GM23248 (cell line): ENCODE measurements around the gene FGGY.

ENCODE experiments used
- EZH2 ChIP-seq: fragments of 200-600 bp; sonication (generic); IDR thresholded peaks from 2 replicates; pipeline ENCODE4 v1.6.1; 2018; ENCODE audit warnings: antibody characterized with exemption, mild to moderate bottlenecking; ENCODE audit not compliant: insufficient read depth, poor library complexity, severe bottlenecking
- EZH2phosphoT487 ChIP-seq: fragments of 200-600 bp; sonication (generic); IDR thresholded peaks from 2 replicates; pipeline ENCODE4 v1.6.1; 2018; ENCODE audit warnings: antibody characterized with exemption, moderate library complexity, mild to moderate bottlenecking, low read depth; ENCODE audit not compliant: insufficient read depth

DNA sequence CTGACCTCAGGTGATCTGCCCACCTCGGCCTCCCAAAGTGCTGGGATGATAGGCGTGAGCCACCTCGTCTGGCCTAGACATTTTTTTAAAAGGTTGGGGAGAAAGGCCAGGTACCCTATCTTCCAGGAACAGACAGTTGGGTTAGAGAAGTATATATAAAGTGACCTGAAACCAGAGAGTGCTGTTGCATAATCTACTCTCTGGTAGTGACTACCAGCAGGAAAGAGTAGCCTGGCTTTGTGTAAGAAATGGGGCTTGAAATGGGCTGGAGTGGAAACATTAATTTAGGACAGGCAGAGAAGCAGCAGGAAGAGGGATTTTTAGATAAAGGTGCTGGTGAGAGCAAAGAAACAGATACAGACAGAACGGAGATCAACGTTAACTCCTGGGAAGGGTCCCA is 392.1 kb downstream of the FGGY start:
- TF ChIP-seq EZH2 (no peak), EZH2phosphoT487 (no peak)
